Measurements from ENCODE around the gene CDK5RAP2.

GRCh38 chr9:120608421-120608820 lies 28.5 kb upstream of the CDK5RAP2 start:
- no peak for TF ChIP-seq CTCF (conservative IDR thresholded peaks at IDR 0.05 in 1 of 2, IDR thresholded peaks at IDR 0.05 in 1 of 2; ENCODE audit: extremely low read depth in 1 of 2, insufficient read depth in 1 of 2, low read depth in 1 of 2, low read length in 2 of 2)
- TF ChIP-seq EZH2 (IDR thresholded peaks at IDR 0.05; ENCODE audit: borderline replicate concordance, low read length), result no peak
